Heart right ventricle (tissue), 16 donors: ENCODE measurements around the gene NOTCH2. TPM values are rescaled to one million over a fixed set of nuclear protein-coding genes. Genes with fewer than 3 reads are reported as not detected.

ENCODE experiments used
- ATAC-seq, 8 donors: fragments of 200-7000 bp; cut with Tn5 transposase; one replicate each; pipeline ENCODE4 v1.9.1; 2020; ENCODE audit warnings: mild to moderate bottlenecking in 8 of 8, moderate library complexity in 8 of 8, moderate number of reproducible peaks in 1 of 8
- DNase-seq, 2 donors: peaks; one replicate each; pipeline ENCODE4 v3.0.0-alpha.2; 2020
- H3K27ac ChIP-seq, 10 donors: fragments of 200-600 bp; sonication (generic) in 2 of 10; one replicate each; pipeline versions ENCODE4 v1.5.0 to v1.8.0; 2020 to 2022; ENCODE audit warnings: mild to moderate bottlenecking in 3 of 10
- H3K27me3 ChIP-seq, 7 donors: fragments of 200-600 bp; one replicate each; pipeline ENCODE4 v1.8.0; 2021 to 2022; ENCODE audit warnings: mild to moderate bottlenecking in 2 of 7
- H3K36me3 ChIP-seq, 9 donors: fragments of 200-600 bp; sonication (generic) in 1 of 9; one replicate each; pipeline versions ENCODE4 v1.5.0 to v1.8.0; 2020 to 2022; ENCODE audit warnings: mild to moderate bottlenecking in 2 of 9
- H3K4me1 ChIP-seq, 9 donors: fragments of 200-600 bp; sonication (generic) in 1 of 9; one replicate each; pipeline versions ENCODE4 v1.5.0 to v1.8.0; 2020 to 2022; ENCODE audit warnings: mild to moderate bottlenecking in 4 of 9
- H3K4me3 ChIP-seq, 10 donors: fragments of 200-600 bp; sonication (generic) in 2 of 10; one replicate each; pipeline versions ENCODE4 v1.5.0 to v1.8.0; 2020 to 2022; ENCODE audit warnings: mild to moderate bottlenecking in 7 of 10, moderate library complexity in 2 of 10
- H3K9me3 ChIP-seq, 11 donors: fragments of 200-600 bp in 10 of 11; sonication (generic) in 2 of 11; one replicate each; pipeline versions ENCODE4 v1.5.0 to v1.8.0; 2013 to 2022; ENCODE audit warnings: mild to moderate bottlenecking in 2 of 11, control low read depth in 1 of 11, moderate library complexity in 1 of 11
- WGBS, 2 donors: extraction: QIAGEN DNeasy Blood & Tissue Kit; methylation state at CpG; one replicate each; pipeline ENCODE4 v1.1.7; 2013; ENCODE audit warnings: inconsistent platforms in 1 of 2; 5-methylcytosine and 5-hydroxymethylcytosine counted together
- intact Hi-C, 10 donors: fragments of 100-400 bp; cut with DNase I; formaldehyde crosslinking; loops; one replicate each; pipeline versions ENCODE4 v1.11.1 to v1.14.2; 2022
- polyA plus RNA-seq, 2 donors: library from polyadenylated mRNA; stranded (reverse); fragments of 200-250 nt; gene quantifications; one replicate each; pipeline ENCODE4 v1.2.3, GENCODE V29; 2013
- total RNA-seq, 10 donors: library from RNA; stranded (reverse); fragmentation: NEBNext Ultra II Directional in 3 of 10; extraction: Animal tissue kit (Norgen Biotek cat#: 25700) in 3 of 10; gene quantifications; one replicate each; pipeline versions ENCODE4 v1.2.1 to v1.2.4, GENCODE V29; 2021 to 2023
- TF ChIP-seq, protein P1 (sequence below), 9 donors: fragments of 200-600 bp; sonication (generic) in 2 of 9; IDR thresholded peaks; one replicate each; pipeline versions ENCODE4 v1.5.0 to v1.8.0; 2021 to 2022; ENCODE audit warnings: antibody characterized with exemption in 9 of 9, mild to moderate bottlenecking in 5 of 9, moderate library complexity in 1 of 9
- donor health status: Arrhythmogenic right ventricular cardiomyopathy.
- donor health status: ischemic (EF 13 %, LVEDD 7.1; RV severe dilation, severe dysfunction).
- donor health status: healthy with polysubstance abuse.
- donor health status: DM: no; HTN: yes; CAD: no.
- donor health status: DM: no; HTN: no; CAD: no.
- donor health status: ischemic (EF 25% LVEDD 6.9; RV normal size, moderate dysfunction).
- donor health status: ischemic (EF 25% LVEDD 5.7; RV mildly dilated, moderate dysfunction).
- donor health status: healthy.
- donor health status: DM: yes; HTN: yes; CAD: no.
- donor health status: Ischemic cardiomyopathy.
- donor health status: ischemic (EF 35%, LVEDD 5.7; RV mildly dilated, moderate dysfunction).
- donor health status: nonischemic (EF 11% LVEDD 7.7; RV severe dilation, severe dysfunction).
- donor health status: DM: yes; HTN: yes; CAD: no.
- donor health status: PGD.
- donor health status: ischemic (EF 29% LVEDD 5.4; RV normal size, mild dysfunction).
- donor health status: nonischemic (EF 23%, LVEDD 6.1; RV moderate dilation, normal function).

NOTCH2 gene
- total and polyA plus RNA-seq, 12 donors, result 4.1 to 39.1 (median 23.8) TPM

DNA sequence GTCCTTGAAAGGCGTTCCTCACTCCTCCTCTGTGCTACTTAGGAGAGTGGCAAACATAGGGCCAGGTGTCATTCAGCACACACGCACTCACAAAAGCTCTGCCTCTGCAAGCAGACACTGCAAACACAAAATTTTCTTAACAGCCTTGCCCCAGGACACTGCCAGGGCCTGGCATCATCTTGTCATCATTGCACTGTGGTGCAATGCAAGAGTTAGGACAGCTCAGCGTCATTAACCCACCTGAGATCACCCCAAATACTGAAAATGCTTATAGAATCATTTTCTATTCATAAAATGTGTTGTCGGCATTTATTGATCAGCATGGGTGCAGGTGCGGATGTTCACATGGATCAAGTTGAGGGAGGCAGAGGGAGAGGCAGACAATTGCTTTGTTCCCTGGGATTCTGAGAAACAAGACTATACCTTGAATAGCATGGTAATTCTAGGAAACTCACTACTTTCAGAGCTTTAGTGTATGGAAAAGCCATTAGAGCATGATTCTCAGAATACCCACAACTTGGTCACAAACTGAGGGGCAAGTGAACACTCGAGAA is 176.1 kb downstream of the NOTCH2 start:
- no peak overlapping the region for H3K27ac ChIP-seq
- TF ChIP-seq, protein P1, sequence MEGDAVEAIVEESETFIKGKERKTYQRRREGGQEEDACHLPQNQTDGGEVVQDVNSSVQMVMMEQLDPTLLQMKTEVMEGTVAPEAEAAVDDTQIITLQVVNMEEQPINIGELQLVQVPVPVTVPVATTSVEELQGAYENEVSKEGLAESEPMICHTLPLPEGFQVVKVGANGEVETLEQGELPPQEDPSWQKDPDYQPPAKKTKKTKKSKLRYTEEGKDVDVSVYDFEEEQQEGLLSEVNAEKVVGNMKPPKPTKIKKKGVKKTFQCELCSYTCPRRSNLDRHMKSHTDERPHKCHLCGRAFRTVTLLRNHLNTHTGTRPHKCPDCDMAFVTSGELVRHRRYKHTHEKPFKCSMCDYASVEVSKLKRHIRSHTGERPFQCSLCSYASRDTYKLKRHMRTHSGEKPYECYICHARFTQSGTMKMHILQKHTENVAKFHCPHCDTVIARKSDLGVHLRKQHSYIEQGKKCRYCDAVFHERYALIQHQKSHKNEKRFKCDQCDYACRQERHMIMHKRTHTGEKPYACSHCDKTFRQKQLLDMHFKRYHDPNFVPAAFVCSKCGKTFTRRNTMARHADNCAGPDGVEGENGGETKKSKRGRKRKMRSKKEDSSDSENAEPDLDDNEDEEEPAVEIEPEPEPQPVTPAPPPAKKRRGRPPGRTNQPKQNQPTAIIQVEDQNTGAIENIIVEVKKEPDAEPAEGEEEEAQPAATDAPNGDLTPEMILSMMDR (IDR thresholded peaks at IDR 0.05), result no peak
- H3K36me3 ChIP-seq, result no peaks in the 10 kb centered on the region
- H3K4me1 ChIP-seq, result no peaks in the 10 kb centered on the region
- intact Hi-C loops, result no loop called here
- H3K4me3 ChIP-seq, result no peak overlapping the region
- 87 to 88% methylated on average over 6 of the region's 6 CpGs for whole genome bisulfite sequencing, 2 donors
- DNase-seq (no peak), ATAC-seq (no peak)
- H3K27me3 ChIP-seq, result peaks cover 0 to 20% (median 11%) of the 10 kb centered on the region in 7 donors
- peaks cover 0 to 8% (median 0%) of the 10 kb centered on the region in 11 donors for H3K9me3 ChIP-seq

GRCh38 chr1:119891386-119891785 is 178.1 kb downstream of the NOTCH2 start:
- TF ChIP-seq, protein P1 (IDR thresholded peaks at IDR 0.05), result no peak
- intact Hi-C loops, result no loop called here
- DNase-seq, result no peak
- Histone ChIP-seq H3K27ac (no peak overlapping the region), H3K4me1 (no peaks in the 10 kb centered on the region), H3K36me3 (no peaks in the 10 kb centered on the region), H3K9me3 (peaks cover 0 to 14% (median 0%) of the 10 kb centered on the region in 11 donors), H3K4me3 (no peak overlapping the region), H3K27me3 (peaks cover 0 to 12% (median 6%) of the 10 kb centered on the region in 7 donors)
- WGBS, 2 donors, result 79 to 83% methylated on average over 1 of the region's 1 CpG
- ATAC-seq, result no peak

DNA sequence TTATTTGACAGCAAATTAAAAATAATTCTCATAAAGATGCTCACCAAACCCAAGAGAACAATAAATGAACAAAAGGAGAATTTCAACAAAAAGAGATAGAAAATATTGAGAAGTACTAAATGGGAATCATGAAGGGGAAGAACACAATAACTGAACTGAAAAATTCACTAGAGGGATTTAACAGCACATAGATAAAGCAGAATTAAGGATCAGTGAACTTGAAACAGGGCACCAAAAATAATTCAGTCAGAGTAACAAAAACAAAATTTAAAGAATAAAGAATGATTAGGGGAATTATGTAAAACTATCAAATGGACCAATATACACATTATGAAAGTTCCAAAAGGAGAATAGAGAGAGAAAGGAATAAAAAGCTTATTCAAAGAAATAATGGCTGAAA is 181.0 kb downstream of the NOTCH2 start:
- Histone ChIP-seq H3K27ac (no peak overlapping the region), H3K9me3 (peaks cover 0 to 14% (median 0%) of the 10 kb centered on the region in 11 donors), H3K4me3 (no peak overlapping the region), H3K27me3 (peaks cover 0 to 23% (median 8%) of the 10 kb centered on the region in 7 donors), H3K4me1 (no peaks in the 10 kb centered on the region), H3K36me3 (no peaks in the 10 kb centered on the region)
- intact Hi-C loops, result loop anchor here in 2 of 10 donors (10.0 kb wide), 3 partner anchors 46 to 256 kb away; no protein-coding TSS in a partner anchor
- TF ChIP-seq, protein P1 (IDR thresholded peaks at IDR 0.05), result no peak
- DNase-seq (no peak), ATAC-seq (no peak)

DNA sequence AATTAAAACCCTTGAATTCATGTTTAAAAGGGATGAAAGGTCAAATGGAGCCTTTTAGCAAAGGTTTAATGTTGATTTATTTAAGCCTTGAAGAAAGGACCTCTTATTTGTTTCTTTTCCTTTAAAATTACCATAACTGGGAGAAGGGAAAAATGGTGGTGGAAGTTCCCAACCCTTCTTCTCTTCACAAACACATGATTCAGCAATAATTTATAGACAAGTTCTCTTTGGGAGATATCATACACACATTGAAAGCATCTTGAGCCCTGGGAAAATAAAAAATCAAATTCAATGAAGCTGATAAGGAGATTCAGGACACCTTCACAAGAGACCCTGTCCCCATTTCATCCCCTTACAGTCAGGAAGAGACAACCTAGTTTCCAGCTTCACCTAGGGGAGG is 182.0 kb downstream of the NOTCH2 start:
- peaks cover 0 to 4% (median 0%) of the 10 kb centered on the region in 9 donors for H3K4me1 ChIP-seq
- intact Hi-C loops, result loop anchor here in 2 of 10 donors (10.0 kb wide), 3 partner anchors 47 to 257 kb away; no protein-coding TSS in a partner anchor
- no peak overlapping the region for H3K27ac ChIP-seq
- peaks cover 0 to 23% (median 8%) of the 10 kb centered on the region in 7 donors for H3K27me3 ChIP-seq
- no peak overlapping the region for H3K4me3 ChIP-seq
- H3K36me3 ChIP-seq, result no peaks in the 10 kb centered on the region
- no peak for DNase-seq
- TF ChIP-seq, protein P1 (IDR thresholded peaks at IDR 0.05), result no peak
- H3K9me3 ChIP-seq, result peaks cover 0 to 14% (median 0%) of the 10 kb centered on the region in 11 donors
- no peak for ATAC-seq
